Tibial nerve (tissue), 4 donors: ENCODE results near the gene KRTAP1-3. TPM values are rescaled to one million over a fixed set of nuclear protein-coding genes. Genes with fewer than 3 reads are reported as not detected.
"Not testable (repeated sequence)": the region's sequence is repeated elsewhere in the genome, so short reads cannot be mapped to it uniquely, and the experiment has no call there.

ENCODE experiments used
- DNase-seq, 2 donors: peaks; one replicate each; pipeline ENCODE4 v3.0.0-alpha.2; 2019; ENCODE audit warnings: low spot score in 2 of 2
- H3K27ac ChIP-seq, 4 donors: fragments of 200-600 bp; sonication (generic) in 3 of 4; one replicate each; pipeline ENCODE4 v1.5.1; 2017 to 2019; ENCODE audit warnings: mild to moderate bottlenecking in 1 of 4
- H3K27me3 ChIP-seq, 2 donors: fragments of 200-600 bp; sonication (generic) in 1 of 2; one replicate each; pipeline versions ENCODE4 v1.5.1 to v1.6.0; 2017 to 2019
- H3K36me3 ChIP-seq, 3 donors: fragments of 200-600 bp; sonication (generic); one replicate each; pipeline ENCODE4 v1.5.1; 2018 to 2019
- H3K4me1 ChIP-seq, 4 donors: fragments of 200-600 bp; sonication (generic) in 3 of 4; one replicate each; pipeline ENCODE4 v1.5.1; 2017 to 2019
- H3K4me3 ChIP-seq, 4 donors: fragments of 200-600 bp; sonication (generic) in 3 of 4; one replicate each; pipeline ENCODE4 v1.5.1; 2017 to 2019; ENCODE audit warnings: mild to moderate bottlenecking in 1 of 4, moderate library complexity in 1 of 4
- H3K9me3 ChIP-seq, 4 donors: fragments of 200-600 bp; sonication (generic) in 3 of 4; one replicate each; pipeline ENCODE4 v1.5.1; 2017 to 2019
- CTCF ChIP-seq, 5 experiments: fragments of 200-600 bp in 3 of 5; fragments of 450-650 bp in 2 of 5; sonication (generic) in 3 of 5; IDR thresholded peaks; one replicate each; pipeline ENCODE4 v1.5.1; 2016 to 2019; ENCODE audit warnings: antibody characterized with exemption in 5 of 5, mild to moderate bottlenecking in 3 of 5, moderate library complexity in 2 of 5
- EP300 ChIP-seq, 2 donors: sonication (generic); formaldehyde crosslinking; IDR thresholded peaks; one replicate each; pipeline ENCODE4 v1.6.1; 2017; ENCODE audit warnings: antibody characterized with exemption in 2 of 2, mild to moderate bottlenecking in 1 of 2
- POLR2A ChIP-seq, 2 donors: fragments of 450-650 bp; IDR thresholded peaks; one replicate each; pipeline ENCODE4 v1.6.1; 2017; ENCODE audit warnings: antibody characterized with exemption in 2 of 2, mild to moderate bottlenecking in 2 of 2, moderate library complexity in 2 of 2
- WGBS, 2 donors: methylation state at CpG; one replicate each; pipeline ENCODE4 v1.1.5; 2018; 5-methylcytosine and 5-hydroxymethylcytosine counted together
- total RNA-seq, 4 donors: library from RNA; depleted of rRNA; stranded (reverse); fragments of >200 nt; gene quantifications; one replicate each; pipeline ENCODE4 v1.1.0, GENCODE V29; 2016

KRTAP1-3 gene
- total RNA-seq, 4 donors from 2014 or later = not detected

GRCh38 chr17:41071606-41072360, 37.1 kb upstream of the KRTAP1-3 start:
- no peak for DNase-seq
- TF ChIP-seq POLR2A (IDR thresholded peaks at IDR 0.05) (no peak), EP300 (IDR thresholded peaks at IDR 0.05) (no peak), CTCF (IDR thresholded peaks at IDR 0.05) (no peak)
- Histone ChIP-seq H3K9me3 (no peaks in the 10 kb centered on the region), H3K4me1 (no peaks in the 10 kb centered on the region), H3K36me3 (no peaks in the 10 kb centered on the region), H3K4me3 (no peak overlapping the region), H3K27me3 (no peaks in the 10 kb centered on the region), H3K27ac (no peak overlapping the region)
- WGBS, 2 donors = 88 to 97% methylated on average over 5 of the region's 5 CpGs

- Histone ChIP-seq H3K4me1 (no peaks in the 10 kb centered on the region), H3K9me3 (no peaks in the 10 kb centered on the region), H3K36me3 (no peaks in the 10 kb centered on the region), H3K4me3 (no peak overlapping the region), H3K27ac (no peak overlapping the region), H3K27me3 (no peaks in the 10 kb centered on the region)
- 78 to 80% methylated on average over 3 of the region's 3 CpGs for WGBS, 2 donors
- no peak for DNase-seq
- TF ChIP-seq POLR2A (IDR thresholded peaks at IDR 0.05) (no peak), EP300 (IDR thresholded peaks at IDR 0.05) (no peak), CTCF (IDR thresholded peaks at IDR 0.05) (no peak)
These were observed 34.4 kb upstream of the KRTAP1-3 start for GRCh38 chr17:41069031-41069430.

GRCh38 chr17:41067281-41067680, 32.6 kb upstream of the KRTAP1-3 start:
- Histone ChIP-seq H3K9me3 (no peaks in the 10 kb centered on the region), H3K27ac (no peak overlapping the region), H3K36me3 (no peaks in the 10 kb centered on the region), H3K4me3 (no peak overlapping the region), H3K27me3 (no peaks in the 10 kb centered on the region), H3K4me1 (no peaks in the 10 kb centered on the region)
- DNase-seq = no peak
- TF ChIP-seq EP300 (IDR thresholded peaks at IDR 0.05) = no peak
- no peak for TF ChIP-seq POLR2A (IDR thresholded peaks at IDR 0.05)
- TF ChIP-seq CTCF (IDR thresholded peaks at IDR 0.05) = no peak

- no peak within 1 kb of the TSS for H3K27ac ChIP-seq
- DNase-seq = no peak
- TF ChIP-seq POLR2A (IDR thresholded peaks at IDR 0.05) (no peak), CTCF (IDR thresholded peaks at IDR 0.05) (no peak), EP300 (IDR thresholded peaks at IDR 0.05) (no peak)
- 90 to 95% methylated on average over 5 to 6 of the region's 6 CpGs for WGBS, 2 donors
- no peak within 1 kb of the TSS for H3K4me3 ChIP-seq
- no peaks in the 10 kb centered on the region for H3K27me3 ChIP-seq
- H3K36me3 ChIP-seq = no peaks in the 10 kb centered on the region
- H3K9me3 ChIP-seq = no peaks in the 10 kb centered on the region
- H3K4me1 ChIP-seq = no peaks in the 10 kb centered on the region
These were observed 31.4 kb upstream of the KRTAP1-3 start, which contains the start of gene KRTAP2-4 for GRCh38 chr17:41065829-41066624. Gene KRTAP2-4 (minus strand): TSS chr17:41065879. CDS start chr17:41065845, 34 bp downstream.

GRCh38 chr17:41065016-41065689, 30.5 kb upstream of the KRTAP1-3 start:
- DNase-seq = not testable (repeated sequence)
- WGBS, 2 donors = 80 to 82% methylated on average over 7 of the region's 16 CpGs

More at GRCh38 chr17:41065016-41065689, 30.5 kb upstream of the KRTAP1-3 start:
- H3K4me1 ChIP-seq, H3K27ac ChIP-seq, H3K36me3 ChIP-seq, H3K27me3 ChIP-seq, H3K4me3 ChIP-seq, H3K9me3 ChIP-seq: not testable (repeated sequence)
